ENCODE measurements around the gene RAI1. TPM values are rescaled to one million over a fixed set of nuclear protein-coding genes. Genes with fewer than 3 reads are reported as not detected.

RAI1 gene
- total RNA-seq, 2 donors from 2014 or later: 7.0 to 16.0 TPM

DNA sequence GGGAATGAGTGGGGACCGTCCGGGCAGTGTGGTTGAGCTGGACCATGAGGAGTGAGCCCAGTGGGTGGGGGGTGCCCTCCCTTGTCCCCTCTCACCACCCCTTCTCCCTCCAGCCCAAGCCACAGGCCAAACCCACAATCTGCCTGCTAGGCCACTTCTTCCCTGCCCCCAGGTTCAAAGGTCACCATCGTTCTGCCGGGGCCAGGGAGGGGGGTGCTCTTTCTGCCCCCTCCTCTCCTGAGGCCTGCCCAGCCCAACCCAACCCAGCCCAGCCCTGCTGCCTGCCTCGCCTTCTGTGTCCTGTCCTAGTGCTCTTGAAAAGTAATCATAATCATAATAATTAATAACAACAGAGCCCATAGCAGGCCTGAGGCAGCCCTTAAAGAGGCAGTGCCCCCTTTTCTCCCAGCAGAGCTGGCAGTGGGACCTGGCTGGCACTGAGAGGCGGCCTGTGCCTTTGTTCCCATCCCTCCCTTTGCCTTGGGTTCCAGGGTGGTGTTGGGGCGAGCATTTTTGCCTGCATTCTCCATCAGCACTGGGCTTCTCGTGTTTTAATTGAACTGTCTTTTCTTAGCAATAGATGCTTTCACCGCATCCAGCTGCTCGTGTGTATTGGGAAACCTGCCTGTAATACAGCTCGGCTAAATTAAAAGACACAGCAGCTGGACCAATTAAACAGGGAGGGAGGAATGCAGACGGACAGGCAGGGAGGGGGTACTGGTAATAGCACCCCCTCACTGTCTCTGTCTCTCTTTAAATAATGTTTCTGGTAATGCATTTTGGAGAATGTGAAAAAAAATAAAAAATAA, 108.8 kb downstream of the RAI1 start:
- peaks cover 17% of the 10 kb centered on the region for H3K4me1 Mint-ChIP-seq
- H3K36me3 Mint-ChIP-seq (ENCODE audit: low read depth): peaks cover 5% of the 10 kb centered on the region
- no peaks in the 10 kb centered on the region for H3K9me3 Mint-ChIP-seq
- no peak for ATAC-seq (replicated peaks)
- H3K27me3 Mint-ChIP-seq: no peaks in the 10 kb centered on the region
- H3K27ac Mint-ChIP-seq: peak overlapping the region; percentile 32
- H3K4me3 Mint-ChIP-seq: no peak overlapping the region

DNA sequence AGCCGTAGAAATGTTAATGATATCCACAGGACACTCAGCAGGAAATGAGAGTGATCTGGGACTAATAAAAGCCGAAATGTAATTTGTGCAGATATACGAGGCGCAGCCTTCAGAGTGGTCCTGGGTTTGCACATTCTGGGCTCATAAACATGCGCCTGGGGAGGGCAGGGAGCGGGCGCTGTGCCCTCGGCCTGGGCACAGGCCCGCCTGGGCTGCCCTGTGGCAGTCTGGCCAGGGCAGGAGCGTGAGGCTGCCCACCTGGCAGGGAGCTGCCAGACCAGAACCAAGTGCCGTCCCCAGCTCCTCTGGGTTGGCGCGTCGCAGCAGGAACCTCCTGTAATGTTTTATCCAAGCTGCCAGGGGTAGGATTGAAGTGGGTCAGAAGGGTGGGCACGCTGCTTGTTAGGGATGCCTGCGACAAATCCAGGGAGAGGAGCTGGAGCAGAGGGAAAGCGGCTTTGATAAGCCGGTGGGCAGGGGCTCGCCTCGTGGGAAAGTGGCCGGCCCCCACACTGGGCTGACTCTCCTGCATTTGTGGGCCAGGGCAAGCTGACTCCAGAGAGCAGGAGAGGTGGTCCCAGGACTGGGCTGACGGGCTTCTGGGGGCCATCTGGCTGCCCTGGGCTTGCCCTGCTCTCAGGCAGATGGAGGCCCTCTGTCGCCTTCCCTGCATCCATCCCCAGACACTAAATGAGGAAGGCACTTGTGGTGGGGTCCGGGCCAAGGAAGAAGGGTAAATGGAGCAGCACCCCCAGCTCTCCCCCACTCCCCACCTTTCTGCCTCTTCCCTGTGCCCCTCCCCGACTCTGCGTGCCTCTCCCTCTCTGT, 109.6 kb downstream of the RAI1 start:
- H3K27me3 Mint-ChIP-seq: no peaks in the 10 kb centered on the region
- H3K4me3 Mint-ChIP-seq: no peak overlapping the region
- peaks cover 17% of the 10 kb centered on the region for H3K4me1 Mint-ChIP-seq
- peaks cover 5% of the 10 kb centered on the region for H3K36me3 Mint-ChIP-seq (ENCODE audit: low read depth)
- ATAC-seq (replicated peaks): no peak
- H3K9me3 Mint-ChIP-seq: no peaks in the 10 kb centered on the region
- no peak overlapping the region for H3K27ac Mint-ChIP-seq

DNA sequence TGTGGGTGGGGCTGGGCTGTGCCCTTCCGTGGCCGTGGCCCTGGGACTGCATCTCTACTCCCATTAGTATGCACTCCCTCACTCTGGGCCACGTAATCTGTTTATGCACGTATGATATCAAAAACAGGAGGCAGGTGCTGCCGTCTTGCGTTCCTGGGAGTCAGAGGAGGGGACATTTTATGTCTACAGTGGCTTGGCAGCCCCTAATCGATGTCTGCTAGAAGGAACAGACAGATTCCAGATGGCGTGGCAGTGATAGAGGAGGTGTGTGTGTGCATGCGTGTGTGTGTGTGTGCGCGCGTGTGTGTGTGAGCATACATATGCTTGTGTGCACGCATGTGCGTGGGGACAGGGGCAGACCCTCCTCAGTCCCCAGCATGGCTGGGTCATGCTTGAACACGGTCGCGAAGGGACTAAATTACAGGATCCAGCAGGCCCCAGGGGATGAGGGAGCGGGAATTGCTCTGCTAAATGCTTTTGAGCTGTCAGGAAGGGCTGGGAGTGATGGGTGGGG, 110.8 kb downstream of the RAI1 start:
- peak overlapping the region; percentile 66 for H3K27ac Mint-ChIP-seq
- no peaks in the 10 kb centered on the region for H3K9me3 Mint-ChIP-seq
- peaks cover 17% of the 10 kb centered on the region for H3K4me1 Mint-ChIP-seq
- H3K27me3 Mint-ChIP-seq: no peaks in the 10 kb centered on the region
- H3K36me3 Mint-ChIP-seq (ENCODE audit: low read depth): peaks cover 5% of the 10 kb centered on the region
- H3K4me3 Mint-ChIP-seq: peak overlapping the region; percentile 53
- ATAC-seq (replicated peaks): no peak

DNA sequence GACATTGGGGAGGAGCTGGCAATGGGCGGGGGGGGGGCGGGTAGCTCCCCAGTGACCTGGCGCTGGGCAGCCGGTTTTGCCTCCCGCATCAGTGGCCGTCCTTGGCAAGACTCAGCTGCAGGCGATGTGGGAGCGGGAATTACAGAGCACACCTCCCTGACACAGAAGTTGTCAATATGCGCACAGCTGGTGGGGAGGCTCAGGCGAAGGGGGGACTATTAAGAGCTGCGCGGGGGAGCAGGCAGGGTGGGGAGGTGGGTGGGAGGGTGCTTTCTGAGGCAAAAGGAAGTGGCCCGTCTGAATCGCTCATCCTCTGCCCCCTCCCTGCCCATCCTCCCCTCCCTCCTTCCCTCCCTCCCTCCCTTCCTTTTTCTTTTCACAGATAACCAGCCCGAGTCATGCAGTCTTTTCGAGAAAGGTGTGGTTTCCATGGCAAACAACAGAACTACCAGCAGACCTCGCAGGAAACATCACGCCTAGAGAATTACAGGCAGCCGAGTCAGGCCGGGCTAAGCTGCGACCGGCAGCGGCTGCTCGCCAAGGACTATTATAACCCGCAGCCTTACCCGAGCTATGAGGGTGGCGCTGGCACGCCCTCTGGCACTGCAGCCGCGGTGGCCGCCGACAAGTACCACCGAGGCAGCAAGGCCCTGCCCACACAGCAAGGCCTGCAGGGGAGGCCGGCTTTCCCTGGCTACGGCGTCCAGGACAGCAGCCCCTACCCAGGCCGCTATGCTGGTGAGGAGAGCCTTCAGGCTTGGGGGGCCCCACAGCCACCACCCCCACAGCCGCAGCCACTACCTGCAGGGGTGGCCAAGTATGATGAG, 111.5 kb downstream of the RAI1 start:
- H3K36me3 Mint-ChIP-seq (ENCODE audit: low read depth): peaks cover 5% of the 10 kb centered on the region
- H3K4me3 Mint-ChIP-seq: peak overlapping the region; percentile 53
- no peaks in the 10 kb centered on the region for H3K27me3 Mint-ChIP-seq
- peak overlapping the region; percentile 66 for H3K27ac Mint-ChIP-seq
- H3K9me3 Mint-ChIP-seq: no peaks in the 10 kb centered on the region
- peaks cover 17% of the 10 kb centered on the region for H3K4me1 Mint-ChIP-seq
- ATAC-seq (replicated peaks): peak; percentile 89

DNA sequence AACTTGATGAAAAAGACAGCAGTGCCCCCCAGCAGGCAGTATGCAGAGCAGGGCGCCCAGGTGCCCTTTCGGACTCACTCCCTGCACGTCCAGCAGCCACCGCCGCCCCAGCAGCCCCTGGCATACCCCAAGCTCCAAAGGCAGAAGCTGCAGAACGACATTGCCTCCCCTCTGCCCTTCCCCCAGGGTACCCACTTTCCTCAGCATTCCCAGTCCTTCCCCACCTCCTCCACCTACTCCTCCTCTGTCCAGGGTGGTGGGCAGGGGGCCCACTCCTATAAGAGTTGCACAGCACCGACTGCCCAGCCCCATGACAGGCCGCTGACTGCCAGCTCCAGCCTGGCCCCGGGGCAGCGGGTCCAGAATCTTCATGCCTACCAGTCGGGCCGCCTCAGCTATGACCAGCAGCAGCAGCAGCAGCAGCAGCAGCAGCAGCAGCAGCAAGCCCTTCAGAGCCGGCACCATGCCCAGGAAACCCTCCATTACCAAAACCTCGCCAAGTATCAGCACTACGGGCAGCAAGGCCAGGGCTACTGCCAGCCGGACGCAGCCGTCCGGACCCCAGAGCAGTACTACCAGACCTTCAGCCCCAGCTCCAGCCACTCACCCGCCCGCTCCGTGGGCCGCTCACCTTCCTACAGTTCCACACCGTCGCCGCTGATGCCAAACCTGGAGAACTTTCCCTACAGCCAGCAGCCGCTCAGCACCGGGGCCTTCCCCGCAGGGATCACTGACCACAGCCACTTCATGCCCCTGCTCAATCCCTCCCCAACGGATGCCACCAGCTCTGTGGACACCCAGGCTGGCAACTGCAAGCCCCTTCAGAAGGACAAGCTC, 112.3 kb downstream of the RAI1 start:
- Mint-ChIP-seq H3K4me3 (peak overlapping the region; percentile 53), H3K27me3 (no peaks in the 10 kb centered on the region), H3K9me3 (no peaks in the 10 kb centered on the region), H3K4me1 (peaks cover 17% of the 10 kb centered on the region), H3K27ac (peak overlapping the region; percentile 75), H3K36me3 (ENCODE audit: low read depth) (peaks cover 5% of the 10 kb centered on the region)
- no peak for ATAC-seq (replicated peaks)

DNA sequence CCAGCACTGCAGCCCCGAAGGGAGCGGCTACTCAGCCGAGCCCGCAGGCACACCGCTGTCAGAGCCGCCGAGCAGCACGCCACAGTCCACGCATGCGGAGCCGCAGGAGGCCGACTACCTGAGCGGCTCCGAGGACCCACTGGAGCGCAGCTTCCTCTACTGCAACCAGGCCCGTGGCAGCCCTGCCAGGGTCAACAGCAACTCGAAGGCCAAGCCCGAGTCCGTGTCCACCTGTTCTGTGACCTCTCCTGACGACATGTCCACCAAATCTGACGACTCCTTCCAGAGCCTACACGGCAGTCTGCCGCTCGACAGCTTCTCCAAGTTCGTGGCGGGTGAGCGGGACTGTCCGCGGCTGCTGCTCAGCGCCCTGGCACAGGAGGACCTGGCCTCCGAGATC, 113.1 kb downstream of the RAI1 start:
- Mint-ChIP-seq H3K36me3 (ENCODE audit: low read depth) (peaks cover 5% of the 10 kb centered on the region), H3K27ac (no peak overlapping the region), H3K4me1 (peaks cover 17% of the 10 kb centered on the region), H3K27me3 (no peaks in the 10 kb centered on the region), H3K9me3 (no peaks in the 10 kb centered on the region), H3K4me3 (no peak overlapping the region)
- no peak for ATAC-seq (replicated peaks)

DNA sequence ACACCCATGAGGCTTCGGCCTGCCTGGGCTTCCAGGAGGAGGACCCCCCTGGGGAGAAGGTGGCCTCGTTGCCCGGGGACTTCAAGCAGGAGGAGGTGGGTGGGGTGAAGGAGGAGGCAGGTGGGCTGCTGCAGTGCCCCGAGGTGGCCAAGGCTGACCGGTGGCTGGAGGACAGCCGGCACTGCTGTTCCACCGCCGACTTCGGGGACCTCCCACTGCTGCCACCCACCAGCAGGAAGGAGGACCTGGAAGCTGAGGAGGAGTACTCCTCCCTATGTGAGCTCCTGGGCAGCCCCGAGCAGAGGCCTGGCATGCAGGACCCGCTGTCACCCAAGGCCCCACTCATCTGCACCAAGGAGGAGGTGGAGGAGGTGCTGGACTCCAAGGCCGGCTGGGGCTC, 114.0 kb downstream of the RAI1 start:
- Mint-ChIP-seq H3K27ac (no peak overlapping the region), H3K4me3 (no peak overlapping the region), H3K36me3 (ENCODE audit: low read depth) (peaks cover 5% of the 10 kb centered on the region), H3K27me3 (no peaks in the 10 kb centered on the region), H3K9me3 (no peaks in the 10 kb centered on the region), H3K4me1 (peaks cover 17% of the 10 kb centered on the region)
- ATAC-seq (replicated peaks): no peak

DNA sequence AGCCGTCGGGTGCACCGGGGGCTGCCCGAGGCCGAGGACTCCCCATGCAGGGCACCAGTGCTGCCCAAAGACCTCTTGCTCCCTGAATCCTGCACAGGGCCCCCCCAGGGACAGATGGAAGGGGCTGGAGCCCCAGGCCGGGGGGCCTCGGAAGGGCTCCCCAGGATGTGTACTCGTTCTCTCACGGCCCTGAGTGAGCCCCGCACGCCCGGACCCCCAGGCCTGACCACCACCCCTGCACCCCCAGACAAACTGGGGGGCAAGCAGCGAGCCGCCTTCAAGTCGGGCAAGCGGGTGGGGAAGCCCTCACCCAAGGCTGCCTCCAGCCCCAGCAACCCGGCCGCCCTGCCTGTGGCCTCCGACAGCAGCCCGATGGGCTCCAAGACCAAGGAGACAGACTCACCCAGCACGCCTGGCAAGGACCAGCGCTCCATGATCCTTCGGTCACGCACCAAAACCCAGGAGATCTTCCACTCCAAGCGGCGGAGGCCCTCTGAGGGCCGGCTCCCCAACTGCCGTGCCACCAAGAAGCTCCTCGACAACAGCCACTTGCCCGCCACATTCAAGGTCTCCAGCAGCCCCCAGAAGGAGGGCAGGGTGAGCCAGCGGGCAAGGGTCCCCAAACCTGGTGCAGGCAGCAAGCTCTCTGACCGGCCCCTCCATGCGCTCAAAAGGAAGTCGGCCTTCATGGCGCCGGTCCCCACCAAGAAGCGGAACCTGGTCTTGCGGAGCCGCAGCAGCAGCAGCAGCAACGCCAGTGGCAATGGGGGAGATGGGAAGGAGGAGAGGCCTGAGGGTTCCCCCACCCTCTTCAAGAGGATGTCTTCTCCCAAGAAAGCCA, 114.9 kb downstream of the RAI1 start:
- Mint-ChIP-seq H3K27me3 (no peaks in the 10 kb centered on the region), H3K4me1 (peaks cover 17% of the 10 kb centered on the region), H3K9me3 (no peaks in the 10 kb centered on the region), H3K4me3 (no peak overlapping the region), H3K27ac (no peak overlapping the region), H3K36me3 (ENCODE audit: low read depth) (peaks cover 5% of the 10 kb centered on the region)
- no peak for ATAC-seq (replicated peaks)

DNA sequence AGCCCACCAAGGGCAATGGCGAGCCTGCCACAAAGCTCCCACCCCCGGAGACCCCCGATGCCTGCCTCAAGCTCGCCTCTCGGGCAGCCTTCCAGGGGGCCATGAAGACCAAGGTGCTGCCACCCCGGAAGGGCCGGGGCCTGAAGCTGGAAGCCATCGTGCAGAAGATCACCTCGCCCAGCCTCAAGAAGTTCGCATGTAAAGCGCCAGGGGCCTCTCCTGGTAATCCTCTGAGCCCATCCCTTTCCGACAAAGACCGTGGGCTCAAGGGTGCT, 115.5 kb downstream of the RAI1 start:
- Mint-ChIP-seq H3K4me1 (peaks cover 14% of the 10 kb centered on the region), H3K27ac (no peak overlapping the region), H3K36me3 (ENCODE audit: low read depth) (peaks cover 5% of the 10 kb centered on the region), H3K27me3 (no peaks in the 10 kb centered on the region), H3K4me3 (no peak overlapping the region), H3K9me3 (no peaks in the 10 kb centered on the region)
- no peak for ATAC-seq (replicated peaks)

DNA sequence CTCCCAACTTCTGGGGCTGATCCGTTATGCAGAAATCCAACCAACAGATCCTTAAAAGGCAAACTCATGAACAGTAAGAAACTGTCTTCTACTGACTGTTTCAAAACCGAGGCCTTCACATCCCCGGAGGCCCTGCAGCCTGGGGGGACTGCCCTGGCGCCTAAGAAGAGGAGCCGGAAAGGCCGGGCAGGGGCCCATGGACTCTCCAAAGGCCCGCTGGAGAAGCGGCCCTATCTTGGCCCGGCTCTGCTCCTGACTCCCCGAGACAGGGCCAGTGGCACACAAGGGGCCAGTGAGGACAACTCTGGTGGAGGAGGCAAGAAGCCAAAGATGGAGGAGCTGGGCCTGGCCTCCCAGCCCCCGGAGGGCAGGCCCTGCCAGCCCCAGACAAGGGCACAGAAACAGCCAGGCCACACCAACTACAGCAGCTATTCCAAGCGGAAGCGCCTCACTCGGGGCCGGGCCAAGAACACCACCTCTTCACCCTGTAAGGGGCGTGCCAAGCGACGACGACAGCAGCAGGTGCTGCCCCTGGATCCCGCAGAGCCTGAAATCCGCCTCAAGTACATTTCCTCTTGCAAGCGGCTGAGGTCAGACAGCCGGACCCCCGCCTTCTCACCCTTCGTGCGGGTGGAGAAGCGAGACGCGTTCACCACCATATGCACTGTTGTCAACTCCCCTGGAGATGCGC, 116.0 kb downstream of the RAI1 start:
- H3K4me1 Mint-ChIP-seq: peaks cover 13% of the 10 kb centered on the region
- H3K4me3 Mint-ChIP-seq: no peak overlapping the region
- H3K27ac Mint-ChIP-seq: no peak overlapping the region
- peaks cover 5% of the 10 kb centered on the region for H3K36me3 Mint-ChIP-seq (ENCODE audit: low read depth)
- H3K9me3 Mint-ChIP-seq: no peaks in the 10 kb centered on the region
- no peaks in the 10 kb centered on the region for H3K27me3 Mint-ChIP-seq
- no peak for ATAC-seq (replicated peaks)

DNA sequence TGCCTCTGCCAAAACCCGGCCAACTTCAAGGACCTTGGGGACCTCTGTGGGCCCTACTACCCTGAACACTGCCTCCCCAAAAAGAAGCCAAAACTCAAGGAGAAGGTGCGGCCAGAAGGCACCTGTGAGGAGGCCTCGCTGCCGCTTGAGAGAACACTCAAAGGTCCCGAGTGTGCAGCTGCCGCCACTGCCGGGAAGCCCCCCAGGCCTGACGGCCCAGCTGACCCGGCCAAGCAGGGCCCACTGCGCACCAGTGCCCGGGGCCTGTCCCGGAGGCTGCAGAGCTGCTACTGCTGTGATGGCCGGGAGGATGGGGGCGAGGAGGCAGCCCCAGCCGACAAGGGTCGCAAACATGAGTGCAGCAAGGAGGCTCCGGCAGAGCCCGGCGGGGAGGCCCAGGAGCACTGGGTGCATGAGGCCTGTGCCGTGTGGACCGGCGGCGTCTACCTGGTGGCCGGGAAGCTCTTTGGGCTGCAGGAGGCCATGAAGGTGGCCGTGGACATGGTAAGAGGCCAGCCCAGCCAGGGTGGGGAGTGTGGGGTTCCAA, 116.8 kb downstream of the RAI1 start:
- no peak for ATAC-seq (replicated peaks)
- Mint-ChIP-seq H3K27ac (no peak overlapping the region), H3K4me1 (peaks cover 7% of the 10 kb centered on the region), H3K4me3 (no peak overlapping the region), H3K27me3 (no peaks in the 10 kb centered on the region), H3K36me3 (ENCODE audit: low read depth) (peaks cover 5% of the 10 kb centered on the region), H3K9me3 (no peaks in the 10 kb centered on the region)

DNA sequence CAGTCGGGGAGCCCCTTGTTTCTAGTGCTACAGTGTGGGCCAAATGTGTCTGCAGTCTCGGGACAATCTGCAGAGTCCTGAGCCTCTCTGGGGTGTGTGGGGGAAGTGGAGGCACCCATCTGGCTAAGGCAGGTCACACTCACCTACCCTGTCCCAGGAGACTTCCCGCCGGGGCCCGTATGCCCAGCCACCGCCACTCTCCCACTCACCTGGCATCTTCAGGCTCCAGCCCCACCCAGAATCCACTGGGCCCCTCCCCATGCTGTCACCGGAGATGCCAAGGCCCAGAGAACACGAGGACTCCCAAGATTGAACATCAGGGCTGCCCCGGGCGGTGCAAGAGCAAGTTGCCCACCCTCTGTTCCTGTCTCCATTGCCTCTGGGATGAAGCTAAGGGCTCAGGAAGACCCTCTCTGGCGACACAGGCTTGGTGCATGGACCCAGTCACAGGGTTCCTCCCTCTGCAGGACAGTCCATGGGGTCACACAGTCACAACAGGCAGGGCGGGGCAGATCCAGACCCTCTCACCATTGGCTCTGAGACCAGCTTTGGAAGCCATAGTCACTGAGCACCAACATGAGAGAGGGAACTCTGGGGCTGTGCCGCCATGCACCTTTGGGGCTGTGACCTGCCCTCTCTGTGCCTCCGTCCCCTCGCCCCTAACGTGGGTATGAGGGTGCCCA, 117.5 kb downstream of the RAI1 start:
- Mint-ChIP-seq H3K9me3 (no peaks in the 10 kb centered on the region), H3K27me3 (no peaks in the 10 kb centered on the region), H3K36me3 (ENCODE audit: low read depth) (peaks cover 5% of the 10 kb centered on the region)

More for the DNA sequence above, 117.5 kb downstream of the RAI1 start:
- H3K4me3 Mint-ChIP-seq: no peak overlapping the region
- H3K27ac Mint-ChIP-seq: no peak overlapping the region
- ATAC-seq (replicated peaks): no peak
- H3K4me1 Mint-ChIP-seq: peaks cover 4% of the 10 kb centered on the region

Measured in activated T-helper 17 cell treated with anti-CD3 and anti-CD28 coated beads, Interleukin-2, amount 50 U/mL, for 72 hours (primary cell).